ENCODE measurements around the gene CPM.
A peak's percentile ranks its signal among the peaks of the same experiment; 100 is the strongest.

The CPM gene

GRCh38 chr12:68956466-68956865 is 23.5 kb upstream of the CPM start:
- no peak for DNase-seq (ENCODE audit: low spot score)

DNA sequence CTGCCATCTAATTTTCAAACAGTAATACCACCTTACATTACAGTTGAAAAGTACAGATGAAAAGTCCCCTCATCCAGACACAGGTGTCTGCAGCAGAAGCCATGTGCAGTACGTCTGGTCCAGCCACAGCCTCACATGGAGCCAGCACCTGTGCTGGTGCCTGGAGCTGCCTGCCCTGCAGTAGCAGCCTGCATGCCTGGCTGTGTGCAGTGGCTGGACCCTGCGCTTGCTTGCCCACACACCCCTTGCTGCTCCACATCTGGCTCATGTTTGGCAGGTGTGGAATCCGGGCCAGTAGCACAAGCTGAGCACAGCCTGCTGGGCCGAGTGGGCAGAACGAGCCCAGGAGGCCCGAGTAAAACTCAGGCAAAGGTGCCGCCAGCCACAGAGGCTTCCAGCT is 21.8 kb upstream of the CPM start:
- DNase-seq (ENCODE audit: low spot score): no peak

DNA sequence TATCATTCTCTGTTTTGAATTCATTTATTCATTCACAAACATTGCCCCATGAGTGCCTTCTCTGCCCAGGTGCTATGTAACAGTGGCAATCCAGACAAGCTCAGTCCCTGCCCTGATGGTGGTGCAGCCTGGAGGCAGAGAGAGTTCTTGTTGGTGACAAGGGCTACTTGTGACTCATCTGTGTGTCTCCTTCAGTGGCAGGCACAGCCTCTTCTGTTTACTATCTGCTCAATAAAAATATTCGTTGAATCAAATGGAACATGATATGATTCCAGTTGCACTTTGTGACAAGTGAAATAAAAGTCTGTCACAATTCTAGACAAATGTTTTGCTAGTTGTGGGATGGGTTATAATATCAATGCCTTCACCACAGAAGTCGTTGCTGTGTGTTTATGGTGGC is 20.6 kb upstream of the CPM start:
- DNase-seq (ENCODE audit: low spot score): no peak

GRCh38 chr12:68951652-68952051 is 18.7 kb upstream of the CPM start:
- no peak for DNase-seq (ENCODE audit: low spot score)

GRCh38 chr12:68950511-68950910 is 17.5 kb upstream of the CPM start:
- DNase-seq (ENCODE audit: low spot score): no peak

GRCh38 chr12:68945255-68945654 is 12.3 kb upstream of the CPM start:
- DNase-seq (ENCODE audit: low spot score): no peak

DNA sequence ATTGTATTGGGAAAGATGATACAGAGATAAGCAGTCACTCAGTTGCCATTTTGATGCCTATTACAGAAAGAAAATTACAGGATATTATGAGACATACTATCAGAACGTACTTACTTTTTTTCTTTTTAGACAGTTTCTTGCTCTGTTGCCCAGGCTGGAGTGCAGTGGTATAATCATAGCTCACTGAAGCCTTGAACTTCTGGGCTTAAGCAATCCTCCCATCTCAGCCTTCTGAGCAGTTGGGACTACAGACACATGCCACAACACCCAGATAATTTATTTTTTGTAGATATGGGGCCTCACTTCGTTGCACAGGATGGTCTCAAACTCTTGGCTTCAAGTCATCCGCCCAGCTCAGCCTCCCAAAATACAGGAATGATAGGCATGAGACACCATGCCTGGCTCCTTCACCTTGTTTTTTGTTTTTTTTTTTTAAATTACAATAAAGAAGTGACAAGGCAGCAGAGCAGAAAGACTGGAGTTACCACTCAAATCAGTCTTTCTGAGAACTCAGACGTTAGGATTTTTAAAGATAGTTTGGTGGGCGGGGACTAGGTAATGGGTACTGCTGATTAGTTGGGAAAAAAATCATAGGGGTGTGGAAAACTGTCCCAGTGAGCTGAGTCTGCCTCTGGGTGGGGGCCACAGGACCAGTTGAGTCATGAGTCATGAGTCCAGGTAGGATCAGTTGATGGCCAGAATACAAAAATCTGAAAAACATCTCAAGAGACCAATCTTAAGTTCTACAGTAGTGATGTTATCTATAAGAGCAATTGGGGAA is 11.5 kb upstream of the CPM start:
- DNase-seq (ENCODE audit: low spot score): no peak

DNA sequence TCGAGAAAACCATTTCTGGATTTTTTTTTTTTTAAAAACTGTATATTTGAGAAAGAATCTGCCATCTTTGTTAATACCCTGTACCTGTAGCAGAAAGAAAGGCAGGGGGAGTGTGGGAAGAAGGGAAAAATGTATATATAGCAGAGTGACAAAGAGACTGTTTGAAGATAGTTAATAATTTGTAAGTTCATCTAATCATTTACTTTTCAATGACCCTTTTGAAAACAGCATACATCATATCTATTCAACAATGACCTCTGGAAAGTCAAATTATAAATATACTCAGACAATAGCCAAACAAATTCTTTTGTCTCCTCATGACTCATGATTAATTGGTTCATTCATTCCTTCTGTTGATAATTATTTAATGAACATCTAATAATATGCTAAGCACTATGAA is 10.9 kb upstream of the CPM start:
- DNase-seq (ENCODE audit: low spot score): no peak

GRCh38 chr12:68940731-68941130 is 7.8 kb upstream of the CPM start:
- DNase-seq (ENCODE audit: low spot score): no peak

DNA sequence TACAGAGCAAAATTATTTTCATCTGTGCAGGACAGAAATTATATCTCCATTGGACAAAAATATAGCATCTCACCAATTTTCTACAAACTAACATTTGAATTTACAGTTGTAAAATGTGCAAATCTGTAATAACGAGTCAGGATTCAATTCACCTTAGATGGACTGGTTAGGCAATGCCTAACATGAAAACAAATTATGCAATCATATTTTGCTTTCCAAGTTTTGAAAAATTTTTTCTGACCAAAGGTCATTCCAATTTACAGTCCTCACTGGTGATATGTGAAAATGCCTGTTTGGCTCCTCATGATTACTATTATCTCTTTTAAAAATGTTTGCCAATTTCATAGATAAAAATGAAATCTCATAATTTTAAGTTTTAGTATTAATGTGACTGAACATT is 6.5 kb upstream of the CPM start:
- no peak for DNase-seq (ENCODE audit: low spot score)

- no peak for DNase-seq (ENCODE audit: low spot score)
Observed at GRCh38 chr12:68934392-68934791, 1.4 kb upstream of the CPM start.

DNA sequence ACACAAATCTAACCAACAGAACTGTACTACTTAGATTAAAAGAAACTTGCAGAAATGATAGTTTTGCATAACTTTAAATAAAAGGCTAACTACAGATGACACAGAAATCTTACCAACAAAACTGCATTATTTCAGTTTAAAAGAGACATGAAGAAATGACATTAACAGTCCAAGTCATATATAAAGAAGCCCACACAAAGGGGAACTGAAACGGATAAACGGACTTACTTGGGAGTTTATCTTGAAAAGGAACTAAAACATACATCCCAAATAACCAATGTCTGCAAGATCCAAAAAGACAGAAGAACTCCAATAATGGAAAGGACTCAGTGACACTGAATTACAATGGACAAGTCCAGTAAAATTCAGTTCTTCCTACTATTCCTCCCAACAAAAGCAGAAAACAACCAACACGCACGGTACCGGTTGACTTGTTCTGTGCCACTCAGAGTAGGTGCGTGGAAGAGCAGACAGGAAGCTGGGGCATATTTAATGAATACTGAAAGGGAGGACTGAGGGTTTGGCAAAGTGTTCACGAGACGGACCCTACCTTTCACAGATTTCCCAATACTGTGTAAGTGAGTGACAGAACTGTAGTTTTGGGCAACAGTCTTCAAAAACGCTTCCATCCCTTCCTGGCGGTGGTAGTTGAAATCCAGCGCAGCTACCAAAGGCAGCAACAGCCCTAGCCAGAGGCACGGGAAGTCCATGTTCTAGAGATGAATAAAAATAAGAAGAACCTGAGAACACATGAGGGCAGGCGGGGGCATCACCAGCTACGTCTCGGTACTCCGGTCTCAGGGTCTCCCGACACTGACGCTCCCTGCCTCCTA is 627 bp downstream of the CPM start:
- peak; percentile 10 for DNase-seq (ENCODE audit: low spot score)

GRCh38 chr12:68930178-68930577 is 2.8 kb downstream of the CPM start:
- no peak for DNase-seq (ENCODE audit: low spot score)

DNA sequence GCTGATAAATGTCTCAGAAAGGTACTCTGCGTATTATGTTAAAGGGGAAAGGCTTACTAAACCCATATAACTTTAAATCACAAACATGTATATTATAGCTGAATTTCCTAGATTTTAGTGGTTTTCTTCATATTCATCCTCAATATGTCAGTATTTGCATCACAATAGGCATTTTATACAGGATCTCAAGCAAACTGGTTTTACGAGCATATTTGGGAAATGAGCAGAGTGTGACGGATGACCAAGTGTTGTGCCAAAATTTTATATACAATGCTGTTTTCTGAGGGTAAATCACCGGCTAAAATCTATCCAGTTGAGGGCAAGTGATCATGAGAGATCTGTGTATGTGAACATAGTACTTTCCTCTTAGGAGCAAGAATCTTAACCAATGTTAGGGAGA is 8.4 kb downstream of the CPM start:
- no peak for DNase-seq (ENCODE audit: low spot score)

DNA sequence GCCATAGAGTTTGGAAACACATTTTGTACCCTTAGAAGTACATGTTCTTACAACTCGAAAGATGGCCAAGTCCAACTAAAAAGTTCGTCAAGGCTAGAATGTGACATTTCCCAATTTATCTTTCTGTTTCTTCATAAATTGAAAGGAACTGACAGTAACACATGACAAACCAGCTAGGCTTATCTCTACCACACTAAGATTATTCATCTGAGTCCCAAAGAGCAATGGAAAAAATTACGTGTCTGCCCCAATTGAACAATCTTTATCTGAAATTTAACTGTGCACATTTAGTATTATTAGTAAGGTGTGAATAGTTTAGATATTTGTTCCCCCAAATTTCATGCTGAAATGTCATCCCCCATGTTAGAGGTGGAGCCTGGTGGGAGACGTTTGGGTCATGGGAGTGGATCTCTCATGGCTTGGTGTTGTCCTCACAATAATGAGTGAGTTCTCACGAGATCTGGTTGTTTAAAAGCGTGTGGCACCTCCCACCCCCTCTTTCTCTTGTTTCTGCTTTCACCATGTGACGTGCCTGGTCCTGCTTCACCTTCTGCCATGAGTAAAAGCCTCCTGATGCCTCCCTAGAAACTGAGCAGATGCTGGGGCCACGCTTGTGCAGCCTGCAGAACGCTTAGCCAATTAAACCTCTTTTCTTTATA is 13.3 kb downstream of the CPM start:
- DNase-seq (ENCODE audit: low spot score): peak; percentile 30

- DNase-seq (ENCODE audit: low spot score): no peak
Observed at GRCh38 chr12:68918960-68919359, 14.0 kb downstream of the CPM start.

DNA sequence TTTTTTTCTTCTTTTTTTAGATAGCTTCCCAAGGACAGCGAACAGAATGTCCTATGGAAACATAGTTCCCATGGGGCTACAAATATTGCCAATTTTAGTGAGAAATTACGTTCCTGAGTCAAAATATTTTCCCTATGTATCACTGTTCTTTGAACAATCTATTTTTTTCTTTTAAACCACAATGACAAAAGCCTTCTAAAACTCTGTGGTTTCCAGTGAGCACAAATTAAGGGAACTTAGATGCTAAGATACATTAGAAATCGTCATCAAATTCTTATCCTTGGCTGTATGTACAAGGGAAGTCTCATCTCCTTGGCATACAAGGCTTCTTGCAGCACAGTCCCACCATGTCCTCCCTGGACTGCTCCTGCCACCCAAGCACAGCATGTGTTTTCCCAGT is 17.9 kb downstream of the CPM start:
- DNase-seq (ENCODE audit: low spot score): no peak

DNA sequence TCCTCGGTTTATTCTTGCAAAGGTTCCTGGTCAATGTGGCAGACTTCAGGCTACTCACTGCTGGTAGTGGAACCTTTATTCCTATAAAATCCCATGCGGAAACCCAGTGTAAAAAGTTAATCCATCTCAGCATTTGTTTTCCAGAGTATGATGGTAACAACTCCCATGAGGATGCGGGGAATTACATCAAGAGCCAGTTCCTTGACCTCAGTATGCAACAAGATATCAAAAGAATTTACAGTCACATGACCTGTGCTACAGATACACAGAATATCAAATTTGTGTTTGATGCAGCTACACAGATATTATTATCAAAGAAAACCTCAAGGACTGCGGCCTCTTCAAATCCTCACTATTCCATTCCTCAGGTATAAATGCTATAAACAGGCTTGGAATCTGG is 19.3 kb downstream of the CPM start:
- no peak for DNase-seq (ENCODE audit: low spot score)

- DNase-seq (ENCODE audit: low spot score): no peak
Observed at GRCh38 chr12:68912916-68913315, 20.1 kb downstream of the CPM start.

- DNase-seq (ENCODE audit: low spot score): no peak
Observed at GRCh38 chr12:68911197-68911718, 21.7 kb downstream of the CPM start.

GRCh38 chr12:68910128-68910527 is 22.8 kb downstream of the CPM start:
- DNase-seq (ENCODE audit: low spot score): peak; percentile 14

- DNase-seq (ENCODE audit: low spot score): no peak
Observed at GRCh38 chr12:68908076-68908475, 24.9 kb downstream of the CPM start.

- no peak for DNase-seq (ENCODE audit: low spot score)
Observed at GRCh38 chr12:68905733-68906132, 27.2 kb downstream of the CPM start.
